ENCODE measurements around the gene MICA. TPM values are rescaled to one million over a fixed set of nuclear protein-coding genes. Genes with fewer than 3 reads are reported as not detected.
"Not testable (repeated sequence)": the region's sequence is repeated elsewhere in the genome, so short reads cannot be mapped to it uniquely, and the experiment has no call there.

Gene MICA
- total RNA-seq, 2 donors from 2014 or later: 12.5 to 13.7 TPM

- Histone ChIP-seq H3K4me1 (ENCODE audit: control insufficient read depth, insufficient read depth, low read length) (no peaks in the 10 kb centered on the region), H3K36me3 (ENCODE audit: control insufficient read depth, insufficient read depth, low read length) (no peaks in the 10 kb centered on the region), H3K9me3 (ENCODE audit: control insufficient read depth, low read length) (no peaks in the 10 kb centered on the region), H3K4me3 (ENCODE audit: low read length) (no peak overlapping the region), H3K27me3 (ENCODE audit: control insufficient read depth, insufficient read depth, low read length, poor library complexity, severe bottlenecking) (peaks cover 65% of the 10 kb centered on the region), H3K9ac (ENCODE audit: extremely low read depth, low read length, poor library complexity, severe bottlenecking) (no peak overlapping the region), H3K27ac (ENCODE audit: low read depth, low read length) (no peak overlapping the region)
- DNase-seq: no peak
- H3K4me1 Mint-ChIP-seq: no peaks in the 10 kb centered on the region
- H3K4me3 Mint-ChIP-seq: no peak overlapping the region
- peaks cover 2% of the 10 kb centered on the region for H3K9me3 Mint-ChIP-seq
- WGBS, 2 experiments (ENCODE audit: insufficient coverage in 1 of 2, insufficient read length in 1 of 2): 83 to 92% methylated on average over 2 to 5 of the region's 5 CpGs
- no peaks in the 10 kb centered on the region for H3K36me3 Mint-ChIP-seq (ENCODE audit: low read depth)
- no peak overlapping the region for H3K27ac Mint-ChIP-seq
- TF ChIP-seq, protein P1, sequence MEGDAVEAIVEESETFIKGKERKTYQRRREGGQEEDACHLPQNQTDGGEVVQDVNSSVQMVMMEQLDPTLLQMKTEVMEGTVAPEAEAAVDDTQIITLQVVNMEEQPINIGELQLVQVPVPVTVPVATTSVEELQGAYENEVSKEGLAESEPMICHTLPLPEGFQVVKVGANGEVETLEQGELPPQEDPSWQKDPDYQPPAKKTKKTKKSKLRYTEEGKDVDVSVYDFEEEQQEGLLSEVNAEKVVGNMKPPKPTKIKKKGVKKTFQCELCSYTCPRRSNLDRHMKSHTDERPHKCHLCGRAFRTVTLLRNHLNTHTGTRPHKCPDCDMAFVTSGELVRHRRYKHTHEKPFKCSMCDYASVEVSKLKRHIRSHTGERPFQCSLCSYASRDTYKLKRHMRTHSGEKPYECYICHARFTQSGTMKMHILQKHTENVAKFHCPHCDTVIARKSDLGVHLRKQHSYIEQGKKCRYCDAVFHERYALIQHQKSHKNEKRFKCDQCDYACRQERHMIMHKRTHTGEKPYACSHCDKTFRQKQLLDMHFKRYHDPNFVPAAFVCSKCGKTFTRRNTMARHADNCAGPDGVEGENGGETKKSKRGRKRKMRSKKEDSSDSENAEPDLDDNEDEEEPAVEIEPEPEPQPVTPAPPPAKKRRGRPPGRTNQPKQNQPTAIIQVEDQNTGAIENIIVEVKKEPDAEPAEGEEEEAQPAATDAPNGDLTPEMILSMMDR (conservative IDR thresholded peaks at IDR 0.05): no peak
- peaks cover 88% of the 10 kb centered on the region for H3K27me3 Mint-ChIP-seq (ENCODE audit: insufficient read depth)
These were observed 37.5 kb upstream of the MICA start for GRCh38 chr6:31365864-31366263.

DNA sequence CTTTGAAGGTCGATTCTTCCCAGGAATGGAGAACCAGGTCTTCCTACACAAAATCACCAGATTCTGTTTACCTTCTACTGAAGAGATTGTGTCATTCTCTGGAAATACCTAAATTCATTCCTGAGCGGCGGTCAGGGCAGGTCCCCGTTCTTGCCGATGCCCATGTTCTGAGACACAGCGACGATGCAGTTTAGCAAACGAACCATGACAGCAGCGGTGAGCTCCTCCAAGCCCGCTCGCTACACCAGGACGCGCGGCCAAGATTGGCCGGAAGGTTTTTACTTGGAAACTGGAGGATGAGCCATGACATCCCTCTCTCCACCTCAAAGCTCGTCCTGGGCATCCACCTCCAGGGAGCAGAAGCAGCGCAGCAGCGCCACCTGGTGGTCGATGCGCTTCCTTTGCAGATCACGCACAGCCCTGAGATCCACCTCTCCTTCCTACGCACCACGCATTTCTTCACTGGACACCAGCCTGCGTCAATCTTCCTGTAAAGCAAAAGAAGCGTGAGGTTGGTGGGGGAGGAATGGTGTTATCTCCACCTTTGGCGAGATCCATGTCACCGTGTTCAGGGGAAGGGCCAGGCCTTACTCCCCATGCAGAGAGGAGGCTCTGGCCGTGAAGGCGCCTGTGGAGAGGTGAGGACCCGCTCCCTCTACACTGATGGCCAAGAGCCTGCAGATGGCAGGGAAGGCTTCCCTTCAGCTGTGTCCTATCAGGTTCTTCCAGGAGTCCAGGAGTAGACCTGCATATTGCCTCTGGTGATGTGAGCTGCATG lies 36.5 kb upstream of the MICA start:
- H3K27ac Mint-ChIP-seq: no peak overlapping the region
- no peaks in the 10 kb centered on the region for H3K4me1 Mint-ChIP-seq
- H3K9me3 ChIP-seq (ENCODE audit: control insufficient read depth, low read length): no peaks in the 10 kb centered on the region
- H3K27me3 Mint-ChIP-seq (ENCODE audit: insufficient read depth): peaks cover 81% of the 10 kb centered on the region
- H3K4me1 ChIP-seq (ENCODE audit: control insufficient read depth, insufficient read depth, low read length): no peaks in the 10 kb centered on the region
- no peaks in the 10 kb centered on the region for H3K36me3 ChIP-seq (ENCODE audit: control insufficient read depth, insufficient read depth, low read length)
- no peak overlapping the region for H3K4me3 ChIP-seq (ENCODE audit: low read length)
- TF ChIP-seq, protein P1 (conservative IDR thresholded peaks at IDR 0.05): peak; percentile 96
- peaks cover 61% of the 10 kb centered on the region for H3K27me3 ChIP-seq (ENCODE audit: control insufficient read depth, insufficient read depth, low read length, poor library complexity, severe bottlenecking)
- H3K9me3 Mint-ChIP-seq: peaks cover under 1% of the 10 kb centered on the region
- no peak overlapping the region for H3K9ac ChIP-seq (ENCODE audit: extremely low read depth, low read length, poor library complexity, severe bottlenecking)
- H3K27ac ChIP-seq (ENCODE audit: low read depth, low read length): no peak overlapping the region
- DNase-seq: peak; percentile 98
- peak overlapping the region; percentile 32 for H3K4me3 Mint-ChIP-seq
- H3K36me3 Mint-ChIP-seq (ENCODE audit: low read depth): no peaks in the 10 kb centered on the region
- WGBS, 2 experiments (ENCODE audit: insufficient coverage in 1 of 2, insufficient read length in 1 of 2): 19 to 31% methylated on average over 19 to 30 of the region's 30 CpGs

GRCh38 chr6:31368461-31368860 lies 34.9 kb upstream of the MICA start:
- Histone ChIP-seq H3K4me1 (ENCODE audit: control insufficient read depth, insufficient read depth, low read length) (no peaks in the 10 kb centered on the region), H3K9ac (ENCODE audit: extremely low read depth, low read length, poor library complexity, severe bottlenecking) (no peak overlapping the region), H3K9me3 (ENCODE audit: control insufficient read depth, low read length) (peaks cover 8% of the 10 kb centered on the region), H3K4me3 (ENCODE audit: low read length) (no peak overlapping the region), H3K27me3 (ENCODE audit: control insufficient read depth, insufficient read depth, low read length, poor library complexity, severe bottlenecking) (peaks cover 47% of the 10 kb centered on the region), H3K27ac (ENCODE audit: low read depth, low read length) (no peak overlapping the region), H3K36me3 (ENCODE audit: control insufficient read depth, insufficient read depth, low read length) (no peaks in the 10 kb centered on the region)
- peaks cover 8% of the 10 kb centered on the region for H3K9me3 Mint-ChIP-seq
- H3K4me3 Mint-ChIP-seq: no peak overlapping the region
- H3K27ac Mint-ChIP-seq: no peak overlapping the region
- H3K36me3 Mint-ChIP-seq (ENCODE audit: low read depth): no peaks in the 10 kb centered on the region
- peaks cover 72% of the 10 kb centered on the region for H3K27me3 Mint-ChIP-seq (ENCODE audit: insufficient read depth)
- TF ChIP-seq, protein P1 (conservative IDR thresholded peaks at IDR 0.05): no peak
- no peak for DNase-seq
- 92 to 100% methylated on average over 2 of the region's 2 CpGs for WGBS, 2 experiments (ENCODE audit: insufficient coverage in 1 of 2, insufficient read length in 1 of 2)
- H3K4me1 Mint-ChIP-seq: no peaks in the 10 kb centered on the region

DNA sequence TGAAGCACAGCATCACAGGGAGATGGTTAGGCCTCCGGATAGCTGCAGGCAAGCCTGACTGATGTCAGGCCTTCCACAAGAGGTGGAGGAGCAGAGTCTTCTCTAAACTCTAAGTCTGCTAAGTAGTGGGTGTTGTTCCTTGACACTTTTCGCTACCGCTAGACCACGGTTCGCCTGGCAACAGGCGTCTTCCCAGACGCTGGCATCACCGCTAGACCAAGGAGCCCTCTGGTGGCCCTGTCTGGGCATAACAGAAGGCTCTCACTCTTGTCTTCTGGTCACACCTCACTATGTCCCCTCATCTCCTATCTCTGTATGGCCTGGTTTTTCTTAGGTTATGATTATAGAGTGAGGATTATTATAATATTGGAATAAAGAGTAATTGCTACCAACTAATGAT lies 29.3 kb upstream of the MICA start:
- not testable (repeated sequence) for H3K4me3 Mint-ChIP-seq

More for the DNA sequence above, 29.3 kb upstream of the MICA start:
- H3K9me3 Mint-ChIP-seq; H3K27ac ChIP-seq (ENCODE audit: low read depth, low read length); H3K36me3 ChIP-seq (ENCODE audit: control insufficient read depth, insufficient read depth, low read length); H3K4me1 Mint-ChIP-seq; H3K9me3 ChIP-seq (ENCODE audit: control insufficient read depth, low read length); H3K36me3 Mint-ChIP-seq (ENCODE audit: low read depth); DNase-seq; H3K27ac Mint-ChIP-seq; H3K4me3 ChIP-seq (ENCODE audit: low read length); H3K27me3 ChIP-seq (ENCODE audit: control insufficient read depth, insufficient read depth, low read length, poor library complexity, severe bottlenecking); H3K4me1 ChIP-seq (ENCODE audit: control insufficient read depth, insufficient read depth, low read length); H3K9ac ChIP-seq (ENCODE audit: extremely low read depth, low read length, poor library complexity, severe bottlenecking): not testable (repeated sequence)
- WGBS, 2 experiments (ENCODE audit: insufficient coverage in 1 of 2, insufficient read length in 1 of 2): 38% methylated on average over 8 of the region's 8 CpGs; no CpG with 5 or more reads in 1 of the 2 experiments
- peaks cover 29% of the 10 kb centered on the region for H3K27me3 Mint-ChIP-seq (ENCODE audit: insufficient read depth)

Measured in endodermal cell (in vitro differentiated cells).